Adipocyte (in vitro differentiated cells): ENCODE results near the gene MYLK2.
"Not testable (repeated sequence)": the region's sequence is repeated elsewhere in the genome, so short reads cannot be mapped to it uniquely, and the experiment has no call there.

Experiments
- DNase-seq: peaks from one replicate; pipeline ENCODE4 v3.0.0-alpha.2; 2015; ENCODE audit warnings: low read depth
- H3K27me3 ChIP-seq: replicated peaks from 2 replicates; pipeline ENCODE4 v1.7.0; 2013; ENCODE audit warnings: mild to moderate bottlenecking, low read length, moderate library complexity; ENCODE audit not compliant: control insufficient read depth, insufficient read depth
- H3K36me3 ChIP-seq: 2 replicates; pipeline ENCODE4 v1.7.0; 2013; ENCODE audit warnings: low read length, mild to moderate bottlenecking, moderate library complexity; ENCODE audit not compliant: control insufficient read depth, insufficient read depth, severe bottlenecking
- H3K4me1 ChIP-seq: 2 replicates; pipeline ENCODE4 v1.7.0; 2013; ENCODE audit warnings: mild to moderate bottlenecking, low read length, moderate library complexity; ENCODE audit not compliant: control insufficient read depth, insufficient read depth
- H3K4me3 ChIP-seq: 2 replicates; pipeline ENCODE4 v1.7.0; 2013; ENCODE audit warnings: mild to moderate bottlenecking, low read length, moderate library complexity
- H3K9ac ChIP-seq: 2 replicates; pipeline ENCODE4 v1.7.0; 2013; ENCODE audit warnings: mild to moderate bottlenecking, low read length, moderate library complexity
- H3K9me3 ChIP-seq: 2 replicates; pipeline ENCODE4 v1.7.0; 2013; ENCODE audit warnings: mild to moderate bottlenecking, low read length, moderate library complexity; ENCODE audit not compliant: control insufficient read depth

MYLK2 gene

DNA sequence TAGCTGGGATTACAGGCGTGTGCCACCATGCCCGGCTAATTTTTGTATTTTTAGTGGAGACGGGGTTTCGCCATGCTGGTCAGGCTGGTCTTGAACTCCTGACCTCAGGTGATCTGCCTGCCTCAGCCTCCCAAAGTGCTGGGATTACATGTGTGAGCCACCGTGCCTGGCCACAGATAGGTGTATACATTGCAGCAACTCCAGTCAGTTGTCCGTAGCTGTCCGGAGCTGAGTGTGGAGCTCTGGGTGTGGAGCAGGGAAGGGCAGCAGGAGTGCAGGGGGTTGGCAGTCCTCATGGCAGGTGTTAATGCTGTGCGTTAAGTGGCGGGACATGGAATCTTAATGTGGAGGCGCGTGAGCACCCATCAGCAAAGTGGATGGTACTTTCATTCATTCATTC lies 8.9 kb downstream of the MYLK2 start:
- not testable (repeated sequence) for H3K9ac ChIP-seq, DNase-seq, H3K4me1 ChIP-seq, H3K36me3 ChIP-seq, H3K9me3 ChIP-seq, H3K4me3 ChIP-seq
- peaks cover 83% of the 10 kb centered on the region for H3K27me3 ChIP-seq

DNA sequence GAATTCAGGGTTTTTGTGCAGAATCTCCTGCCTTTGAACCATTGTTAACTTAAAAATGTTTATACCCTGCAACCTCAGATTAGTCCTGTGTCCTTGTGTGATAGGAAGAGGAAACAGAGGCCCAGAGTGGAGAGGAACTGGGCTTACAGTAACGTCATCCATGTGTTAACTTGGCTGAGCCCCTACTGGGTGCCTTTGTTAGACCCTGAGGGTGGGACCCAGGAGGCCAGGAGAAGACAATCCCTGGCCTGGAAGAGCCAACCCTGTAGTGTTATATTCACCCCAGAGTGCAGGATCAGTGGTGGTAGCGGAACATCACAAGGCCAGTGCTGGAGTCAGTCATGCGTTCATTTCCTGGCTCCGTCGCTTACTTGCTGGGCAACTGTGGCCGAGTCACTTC lies 10.6 kb downstream of the MYLK2 start:
- no peaks in the 10 kb centered on the region for H3K4me1 ChIP-seq
- H3K9me3 ChIP-seq = no peaks in the 10 kb centered on the region
- H3K36me3 ChIP-seq = no peaks in the 10 kb centered on the region
- no peak overlapping the region for H3K4me3 ChIP-seq
- no peak overlapping the region for H3K9ac ChIP-seq
- H3K27me3 ChIP-seq = peaks cover 80% of the 10 kb centered on the region
- no peak for DNase-seq

DNA sequence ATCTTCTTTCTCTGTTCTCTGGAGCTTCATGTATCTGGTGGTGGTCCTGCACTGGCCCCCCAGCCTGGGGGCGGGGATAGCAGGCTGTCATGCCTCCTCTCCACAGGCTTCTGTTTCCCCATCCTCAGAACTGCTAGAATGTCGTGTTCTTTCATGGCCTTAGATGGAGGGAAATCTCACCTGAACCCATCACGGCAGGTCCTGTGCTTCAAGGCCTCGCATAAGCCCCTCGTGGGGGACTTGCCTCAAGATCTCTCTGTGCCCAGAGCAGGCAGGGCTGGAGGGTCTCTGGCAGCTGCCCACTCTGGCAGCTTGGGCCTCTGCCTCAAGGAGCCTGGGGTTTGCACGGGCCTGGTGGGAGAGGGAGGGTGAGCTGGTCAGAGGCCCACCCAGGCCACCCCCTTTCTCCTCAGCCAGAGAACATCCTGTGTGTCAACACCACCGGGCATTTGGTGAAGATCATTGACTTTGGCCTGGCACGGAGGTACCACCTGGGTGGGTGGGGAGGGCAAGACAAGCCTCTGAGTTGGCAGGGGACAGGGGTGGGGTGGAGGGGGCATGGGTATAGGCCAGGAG lies 11.3 kb downstream of the MYLK2 start:
- DNase-seq = no peak
- Histone ChIP-seq H3K4me3 (no peak overlapping the region), H3K9ac (no peak overlapping the region), H3K9me3 (no peaks in the 10 kb centered on the region), H3K27me3 (peaks cover 79% of the 10 kb centered on the region), H3K36me3 (no peaks in the 10 kb centered on the region), H3K4me1 (no peaks in the 10 kb centered on the region)

DNA sequence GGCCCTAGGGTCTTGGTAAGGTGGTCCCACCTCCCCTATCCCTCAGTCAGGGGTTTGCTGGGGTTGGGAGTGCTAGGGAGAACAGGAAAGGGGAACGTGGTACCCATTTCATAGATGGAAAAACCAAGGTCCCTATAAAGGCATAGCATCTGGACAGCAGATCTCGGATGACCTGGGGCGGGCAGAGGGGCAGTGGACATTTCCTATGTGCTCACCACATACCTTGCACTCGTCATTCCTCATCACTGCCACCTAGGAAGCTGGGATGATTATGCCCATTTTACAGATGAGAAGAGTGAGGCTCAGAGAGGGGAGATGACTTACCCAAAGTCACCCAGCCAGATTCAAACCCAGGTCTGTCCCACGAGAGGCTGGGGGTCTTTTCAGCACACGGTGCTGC lies 12.1 kb downstream of the MYLK2 start:
- no peak for DNase-seq
- H3K9me3 ChIP-seq = no peaks in the 10 kb centered on the region
- no peak overlapping the region for H3K9ac ChIP-seq
- H3K36me3 ChIP-seq = no peaks in the 10 kb centered on the region
- no peak overlapping the region for H3K4me3 ChIP-seq
- H3K27me3 ChIP-seq = peaks cover 76% of the 10 kb centered on the region
- H3K4me1 ChIP-seq = peaks cover 5% of the 10 kb centered on the region

DNA sequence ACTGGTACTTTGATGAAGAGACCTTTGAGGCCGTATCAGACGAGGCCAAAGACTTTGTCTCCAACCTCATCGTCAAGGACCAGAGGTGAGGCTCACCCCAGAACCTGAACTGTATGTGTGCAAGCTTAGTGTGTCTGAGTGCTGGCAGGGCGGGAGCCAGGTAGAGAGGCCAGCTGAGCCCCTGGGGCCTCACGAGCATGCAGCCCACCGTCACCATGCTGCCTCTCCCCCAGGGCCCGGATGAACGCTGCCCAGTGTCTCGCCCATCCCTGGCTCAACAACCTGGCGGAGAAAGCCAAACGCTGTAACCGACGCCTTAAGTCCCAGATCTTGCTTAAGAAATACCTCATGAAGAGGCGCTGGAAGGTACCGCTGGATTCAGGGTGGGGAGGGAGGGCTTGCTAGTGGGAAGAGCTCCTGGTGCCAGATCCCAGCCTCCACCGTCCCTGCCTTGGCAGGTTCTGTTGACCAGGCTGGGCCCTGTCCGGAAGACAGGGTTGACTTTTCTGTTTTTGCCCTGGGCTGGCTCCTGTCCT lies 12.7 kb downstream of the MYLK2 start:
- no peak overlapping the region for H3K4me3 ChIP-seq
- peaks cover 11% of the 10 kb centered on the region for H3K4me1 ChIP-seq
- H3K9me3 ChIP-seq = no peaks in the 10 kb centered on the region
- no peak for DNase-seq
- no peak overlapping the region for H3K9ac ChIP-seq
- H3K27me3 ChIP-seq = peaks cover 70% of the 10 kb centered on the region
- H3K36me3 ChIP-seq = no peaks in the 10 kb centered on the region

DNA sequence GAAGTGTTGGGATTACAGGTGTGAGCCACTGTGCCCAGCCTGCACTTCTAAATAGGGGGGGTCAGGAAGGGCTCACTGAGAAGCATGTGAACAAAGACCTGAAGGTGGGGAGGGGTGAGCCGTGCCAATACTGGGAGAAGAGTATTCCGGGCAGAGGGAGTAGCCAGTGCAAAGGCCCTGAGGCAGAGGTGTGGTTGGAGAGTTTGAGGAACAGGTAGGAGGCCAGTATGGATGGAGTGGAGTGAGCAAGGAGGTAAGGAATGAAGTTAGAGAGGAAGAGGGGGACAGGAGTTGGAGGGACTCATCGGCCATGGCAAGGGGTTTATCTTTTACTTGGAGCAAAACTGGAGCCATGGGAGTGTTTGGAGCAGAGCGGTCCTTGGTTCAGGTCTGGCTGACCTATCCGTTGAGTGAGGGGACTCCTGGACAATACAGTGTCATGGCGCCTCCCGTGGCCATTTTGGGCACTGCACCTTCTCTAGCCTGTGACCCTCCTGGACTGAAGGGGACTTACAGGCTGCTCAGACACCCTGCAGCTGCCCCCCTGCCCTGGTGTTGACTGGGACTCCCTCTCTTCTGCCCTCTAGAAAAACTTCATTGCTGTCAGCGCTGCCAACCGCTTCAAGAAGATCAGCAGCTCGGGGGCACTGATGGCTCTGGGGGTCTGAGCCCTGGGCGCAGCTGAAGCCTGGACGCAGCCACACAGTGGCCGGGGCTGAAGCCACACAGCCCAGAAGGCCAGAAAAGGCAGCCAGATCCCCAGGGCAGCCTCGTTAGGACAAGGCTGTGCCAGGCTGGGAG lies 14.2 kb downstream of the MYLK2 start:
- Histone ChIP-seq H3K9me3 (no peaks in the 10 kb centered on the region), H3K4me3 (no peak overlapping the region), H3K4me1 (peaks cover 23% of the 10 kb centered on the region), H3K27me3 (peaks cover 61% of the 10 kb centered on the region), H3K36me3 (no peaks in the 10 kb centered on the region), H3K9ac (no peak overlapping the region)
- peak; percentile 61 for DNase-seq

DNA sequence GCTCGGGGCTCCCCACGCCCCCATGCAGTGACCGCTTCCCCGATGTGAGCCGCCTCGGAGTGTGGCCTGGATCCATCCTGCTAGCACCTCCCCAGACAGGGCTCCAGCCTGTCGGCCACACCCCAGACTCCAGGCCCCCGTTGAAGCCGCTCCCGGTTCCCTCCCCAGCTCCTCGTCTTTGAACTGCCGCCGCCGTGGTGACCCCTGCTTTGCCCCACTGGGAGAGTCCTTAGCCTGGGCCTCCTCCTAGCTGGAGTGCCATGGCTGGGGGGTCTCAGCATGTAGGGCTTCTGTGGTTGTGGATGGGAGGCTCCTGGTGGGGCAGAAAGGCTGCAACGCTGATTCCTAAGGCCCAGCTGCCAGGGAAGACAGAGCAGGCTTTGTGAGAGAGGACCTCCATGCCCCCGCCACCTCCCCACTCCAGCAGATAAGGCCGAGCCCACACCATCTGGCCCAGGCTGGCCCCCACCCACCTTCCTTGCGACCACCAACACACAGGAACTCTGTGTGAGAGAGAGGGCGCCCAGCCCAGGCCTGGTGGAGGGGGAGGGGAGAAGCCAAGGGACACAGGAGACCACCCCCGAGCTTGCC lies 14.9 kb downstream of the MYLK2 start:
- Histone ChIP-seq H3K9ac (no peak overlapping the region), H3K27me3 (peaks cover 55% of the 10 kb centered on the region), H3K4me1 (peaks cover 25% of the 10 kb centered on the region), H3K4me3 (no peak overlapping the region), H3K36me3 (no peaks in the 10 kb centered on the region), H3K9me3 (no peaks in the 10 kb centered on the region)
- DNase-seq = no peak

DNA sequence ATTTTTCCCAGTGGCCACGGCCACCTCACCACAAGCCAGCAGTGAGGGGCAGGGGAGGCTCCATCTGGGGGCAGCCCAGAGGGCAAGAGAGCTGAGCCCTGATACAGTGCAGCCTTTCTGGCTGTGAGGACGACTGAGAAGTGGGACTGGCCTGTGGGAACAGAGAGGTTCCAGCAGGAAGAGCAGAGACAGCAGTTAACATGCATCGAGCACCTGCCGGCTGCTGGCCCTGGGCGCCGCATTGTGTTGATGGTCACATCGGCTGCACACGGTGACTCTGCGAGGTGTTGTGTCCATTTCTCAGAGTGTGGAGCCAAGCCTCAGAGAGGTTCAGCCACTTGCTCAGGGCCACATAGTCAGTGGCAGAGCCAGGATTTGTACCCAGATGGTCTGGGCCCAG lies 16.4 kb downstream of the MYLK2 start:
- no peaks in the 10 kb centered on the region for H3K9me3 ChIP-seq
- peaks cover 40% of the 10 kb centered on the region for H3K27me3 ChIP-seq
- H3K4me1 ChIP-seq = peaks cover 25% of the 10 kb centered on the region
- DNase-seq = no peak
- no peaks in the 10 kb centered on the region for H3K36me3 ChIP-seq
- no peak overlapping the region for H3K9ac ChIP-seq
- H3K4me3 ChIP-seq = no peak overlapping the region

DNA sequence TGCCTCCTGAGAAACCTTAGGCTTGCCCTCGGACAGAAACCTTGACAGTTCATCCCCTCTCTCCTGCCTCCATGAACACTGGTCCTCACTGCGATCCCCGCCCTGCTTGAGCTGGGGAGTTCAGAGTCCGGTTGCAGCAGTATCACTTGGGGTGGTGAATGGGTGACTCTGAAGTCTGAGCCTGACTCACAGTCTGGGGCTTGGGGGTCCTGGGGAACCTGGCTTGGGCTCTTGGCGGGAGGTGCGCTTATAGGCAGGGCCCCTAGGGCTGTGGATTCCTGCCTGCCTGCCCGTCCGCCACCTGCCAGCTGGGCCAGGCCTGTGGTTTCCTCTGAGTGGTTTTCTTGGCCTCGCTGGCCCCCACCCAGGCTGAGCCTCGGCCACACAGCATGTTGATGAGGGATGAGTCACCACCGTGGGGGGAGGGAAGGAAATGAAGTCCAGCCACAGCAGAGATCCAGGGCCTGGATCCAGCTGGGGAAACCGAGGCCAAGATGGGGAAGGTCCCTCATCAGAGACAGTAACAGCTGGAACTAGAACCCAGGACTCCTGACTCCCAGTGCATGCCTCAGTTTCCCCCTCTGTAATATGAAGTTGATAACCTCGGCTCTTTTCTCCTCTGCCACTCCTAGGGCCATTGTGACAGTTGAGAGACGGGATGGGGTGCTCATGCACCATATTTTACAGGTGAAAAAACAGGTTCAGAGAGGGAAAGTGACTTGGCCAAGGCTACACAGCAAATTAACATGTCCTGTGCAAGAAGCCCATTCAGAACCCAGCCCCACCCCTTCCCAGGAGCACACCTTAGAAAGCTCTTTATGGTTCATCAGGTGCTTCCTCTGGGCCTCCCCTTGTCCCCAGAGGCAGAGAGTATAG lies 17.1 kb downstream of the MYLK2 start:
- Histone ChIP-seq H3K27me3 (peaks cover 37% of the 10 kb centered on the region), H3K9me3 (no peaks in the 10 kb centered on the region), H3K4me3 (no peak overlapping the region), H3K36me3 (no peaks in the 10 kb centered on the region), H3K4me1 (peaks cover 25% of the 10 kb centered on the region), H3K9ac (no peak overlapping the region)
- peak; percentile 87 for DNase-seq

DNA sequence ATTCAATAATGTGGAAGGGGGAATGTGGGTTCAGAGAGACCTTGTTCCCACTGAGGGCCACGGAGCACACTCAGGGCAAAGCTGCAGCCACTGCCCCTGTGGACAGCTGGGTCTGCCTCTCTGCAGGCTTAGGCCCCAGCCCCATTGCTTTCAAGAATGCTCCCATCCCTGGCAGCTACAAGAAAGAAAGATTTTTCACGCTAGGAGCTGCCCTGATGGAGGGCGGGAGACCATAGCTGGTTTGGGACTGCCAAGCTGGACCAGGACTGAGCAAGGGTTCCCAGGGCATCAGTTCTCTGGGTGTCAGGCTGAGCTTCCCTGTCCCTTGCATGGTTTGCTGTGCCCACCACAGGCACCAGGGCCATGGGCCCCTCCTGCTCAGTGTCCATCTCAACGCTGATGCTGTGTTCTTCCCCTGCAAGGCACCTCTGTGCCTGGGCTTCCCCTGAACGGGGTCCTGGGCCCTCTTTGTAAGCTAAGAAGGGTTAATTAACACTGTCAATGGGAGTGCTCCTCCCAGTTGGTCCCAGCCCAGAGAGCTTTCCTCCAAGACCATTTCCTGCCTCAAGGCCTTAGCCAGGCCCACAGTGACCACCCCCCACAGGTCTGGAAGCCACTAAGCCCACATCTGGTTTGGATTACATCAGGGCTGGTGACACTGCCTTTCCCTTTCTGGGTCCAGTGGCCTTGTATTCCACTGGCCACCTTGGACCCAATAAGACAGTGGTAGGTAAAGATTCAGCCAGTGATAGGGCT lies 17.9 kb downstream of the MYLK2 start:
- H3K4me1 ChIP-seq = peaks cover 29% of the 10 kb centered on the region

More for the DNA sequence above, 17.9 kb downstream of the MYLK2 start:
- DNase-seq = no peak
- Histone ChIP-seq H3K9me3 (no peaks in the 10 kb centered on the region), H3K9ac (no peak overlapping the region), H3K27me3 (peaks cover 30% of the 10 kb centered on the region), H3K4me3 (no peak overlapping the region), H3K36me3 (no peaks in the 10 kb centered on the region)
